SKM-1 (cell line): ENCODE results near the gene SLC39A11.

Experiments
- DNase-seq: peaks from one replicate; lab custom pipeline; 2025; ENCODE audit not compliant: unreplicated experiment; lab: John Stamatoyannopoulos, UW

The SLC39A11 gene

DNA sequence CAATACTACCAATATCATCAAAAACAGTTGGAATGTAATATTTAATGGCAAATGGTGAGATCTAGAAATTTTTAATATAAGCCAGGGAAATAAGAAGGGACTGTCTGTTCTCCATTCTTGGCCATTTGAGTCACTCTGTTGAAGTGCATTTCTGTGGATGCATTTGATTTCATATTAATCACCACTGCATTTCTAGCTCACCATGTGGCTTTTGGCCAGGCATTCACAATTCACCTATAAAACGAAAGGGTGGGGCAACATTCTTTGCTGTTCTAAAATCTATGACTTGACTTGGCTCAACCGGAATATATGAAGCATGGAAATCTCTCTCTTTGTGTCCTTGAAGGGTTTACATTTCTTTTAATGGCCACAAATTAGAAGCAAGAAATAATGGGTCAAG lies 483.0 kb downstream of the SLC39A11 start:
- no peak for DNase-seq

DNA sequence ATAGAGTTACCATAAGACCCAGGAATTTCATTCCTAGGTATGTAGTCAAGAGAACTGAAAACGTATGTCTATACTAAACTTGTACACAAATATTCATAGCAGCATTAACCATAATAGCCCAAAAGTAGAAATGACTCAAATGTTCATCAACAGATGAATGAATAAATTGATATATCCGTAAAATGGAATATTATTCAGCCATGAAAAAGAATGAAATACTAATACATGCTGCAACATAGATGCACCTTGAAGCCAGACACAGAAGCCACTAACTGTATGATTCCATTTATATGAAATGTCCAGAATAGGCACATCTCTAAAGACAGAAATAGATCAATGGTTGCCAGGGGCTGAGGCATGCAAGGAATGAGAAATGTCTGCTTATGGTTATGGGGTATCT lies 484.1 kb downstream of the SLC39A11 start:
- DNase-seq = no peak

DNA sequence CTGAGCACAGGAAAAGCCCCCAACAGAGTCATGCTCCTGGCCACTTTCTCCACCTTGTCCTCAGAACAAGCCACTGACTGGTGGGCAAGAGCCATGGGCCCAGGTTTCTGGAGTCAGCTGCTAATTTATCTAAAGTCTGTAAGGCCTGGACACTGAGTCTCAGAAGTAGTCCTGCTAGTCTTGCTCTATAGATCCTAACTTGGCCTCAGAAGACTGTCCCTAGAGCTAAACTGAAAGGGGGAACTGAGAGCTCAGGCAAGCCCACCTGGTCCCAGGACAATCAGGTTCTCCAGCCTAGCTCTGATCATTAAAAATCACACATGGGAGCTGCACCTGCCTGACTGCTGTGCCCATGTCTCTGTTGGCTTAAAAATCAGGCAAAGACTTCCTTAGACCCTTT lies 485.8 kb downstream of the SLC39A11 start:
- no peak for DNase-seq

DNA sequence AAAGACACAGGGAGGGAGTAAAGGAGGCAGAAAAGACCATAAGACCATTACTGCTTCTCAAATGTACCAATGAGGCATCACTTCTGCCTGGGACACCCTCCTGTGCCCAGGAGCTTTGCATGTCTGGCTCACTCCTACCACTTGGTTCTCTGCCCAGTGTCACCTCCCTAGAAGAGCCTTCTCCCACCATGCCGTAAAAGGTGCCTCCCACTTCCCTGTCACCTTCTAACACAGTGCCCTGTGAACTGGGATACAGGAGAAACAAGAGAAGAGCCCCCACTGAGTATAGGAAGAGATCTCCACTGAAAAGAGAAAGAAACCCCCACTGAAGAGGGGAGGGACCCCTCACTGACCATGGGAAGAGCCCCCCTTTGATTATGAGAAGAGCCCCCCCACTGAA lies 486.9 kb downstream of the SLC39A11 start:
- no peak for DNase-seq

DNA sequence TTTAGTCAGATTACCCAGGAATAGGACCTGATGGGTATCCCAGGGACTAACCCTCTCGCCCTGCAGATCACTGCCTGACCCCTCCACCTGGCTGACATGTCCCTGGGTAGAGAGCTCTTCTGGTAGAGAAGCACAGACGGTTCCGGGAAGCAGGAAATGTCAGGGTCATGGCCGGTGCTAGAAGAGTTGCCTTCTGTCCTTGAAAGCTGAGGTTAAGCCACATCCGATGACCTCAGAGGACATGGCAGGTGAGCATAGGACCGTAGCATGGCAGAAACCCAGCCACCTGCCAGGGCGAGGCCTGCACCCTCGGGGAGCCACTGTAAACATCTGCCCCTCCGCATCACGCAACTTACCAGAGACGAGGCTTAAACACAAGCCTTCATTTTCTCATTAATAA lies 488.0 kb downstream of the SLC39A11 start:
- DNase-seq = no peak

DNA sequence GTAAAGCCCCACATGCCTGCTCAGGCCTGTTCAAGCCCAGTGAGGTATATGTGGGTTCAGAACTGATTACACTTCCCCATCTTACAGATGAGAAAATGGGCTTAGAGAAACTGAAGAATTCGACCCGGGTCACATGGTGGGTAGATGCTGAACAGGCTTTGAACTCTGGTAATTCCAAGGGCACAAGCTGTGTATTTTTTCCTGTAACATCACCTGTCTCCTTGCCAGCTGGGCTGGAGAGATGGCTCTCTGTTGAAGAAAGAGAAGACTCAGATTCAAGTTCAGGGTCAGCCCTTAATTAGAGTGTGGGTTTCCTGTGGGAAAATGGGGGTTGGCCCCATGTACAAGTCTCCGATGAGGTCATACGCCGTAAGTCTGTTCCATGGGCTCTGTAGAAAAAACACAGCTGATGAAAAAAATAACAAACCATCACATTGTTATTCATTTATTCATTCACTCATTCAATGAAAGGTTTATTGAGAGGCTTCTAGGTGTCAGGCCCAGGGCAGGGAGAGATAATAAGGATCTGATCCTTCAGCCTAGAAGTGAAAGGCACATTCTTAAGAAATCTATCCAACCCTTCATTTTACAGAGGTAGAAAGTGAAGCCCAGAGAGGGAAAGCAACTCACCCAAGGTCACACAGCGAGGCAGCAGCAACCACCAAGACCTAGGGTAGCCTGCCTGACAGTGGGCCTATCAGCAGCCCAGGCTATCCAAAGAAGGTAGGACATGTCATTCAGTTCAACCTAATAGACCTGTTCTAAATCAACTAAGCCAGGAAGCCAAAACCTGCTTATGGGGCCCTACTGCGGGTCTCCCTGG lies 488.9 kb downstream of the SLC39A11 start:
- DNase-seq = peak; percentile 9

DNA sequence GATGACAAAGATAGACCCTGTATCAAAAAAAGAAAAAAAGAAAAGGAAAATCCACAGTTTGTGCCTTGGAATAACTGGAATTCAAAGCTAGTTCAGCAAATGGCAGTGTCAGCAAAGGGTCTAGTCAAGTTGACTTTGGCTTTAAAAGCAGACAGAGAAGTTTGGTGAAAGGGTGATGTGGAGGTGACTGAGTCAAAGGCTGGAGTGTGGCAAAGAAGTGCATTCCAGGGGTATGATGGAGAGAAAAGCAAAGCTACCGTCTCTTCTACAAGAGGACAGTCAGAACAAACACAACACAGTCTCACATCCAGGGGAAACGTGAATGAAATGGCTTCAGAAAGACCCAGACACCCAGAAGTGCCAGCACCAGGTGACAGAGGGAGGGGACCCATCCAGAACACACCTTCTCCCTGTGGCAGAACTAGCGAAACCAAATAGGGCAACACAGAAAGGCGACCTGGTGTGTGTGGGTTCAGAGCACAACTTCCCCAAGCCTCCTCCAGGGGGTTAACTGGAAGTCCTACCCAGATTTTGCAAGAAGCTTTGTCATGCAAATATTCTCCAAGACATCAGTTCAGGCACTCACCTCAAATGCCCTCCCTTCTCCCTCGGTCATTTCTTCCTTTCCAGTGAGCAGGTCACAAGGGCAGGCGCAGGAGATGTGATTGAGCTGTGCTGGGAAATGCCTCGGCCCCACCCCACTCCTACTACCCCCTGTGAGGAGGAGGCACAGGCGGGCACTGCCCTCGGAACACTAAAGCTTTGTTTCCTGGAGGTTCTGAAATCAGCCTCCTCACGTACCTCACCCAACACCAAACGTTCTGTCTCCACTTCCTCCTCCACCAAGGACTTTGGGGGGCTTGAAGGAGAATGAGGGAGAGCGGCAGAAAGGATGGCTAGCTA lies 489.7 kb downstream of the SLC39A11 start:
- peak; percentile 46 for DNase-seq

DNA sequence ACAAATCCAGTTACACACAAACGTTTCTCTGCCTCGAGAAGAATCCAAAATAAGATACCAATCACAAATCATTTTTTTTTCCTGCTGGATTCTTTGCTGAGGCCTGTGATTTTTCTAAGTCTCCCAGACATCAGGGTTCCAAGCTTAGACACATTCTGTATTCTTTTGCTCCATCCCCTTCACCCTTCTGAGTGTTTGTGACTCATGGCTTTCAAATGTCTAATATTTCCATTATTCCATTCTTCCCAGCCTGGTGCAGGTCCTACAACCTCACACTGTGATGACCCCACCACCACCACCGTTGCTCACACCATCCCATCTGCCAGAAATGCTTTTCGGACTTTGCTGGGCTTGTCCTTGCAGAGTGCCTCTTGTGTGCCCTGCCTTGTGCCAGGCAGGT lies 491.6 kb downstream of the SLC39A11 start:
- DNase-seq = no peak

DNA sequence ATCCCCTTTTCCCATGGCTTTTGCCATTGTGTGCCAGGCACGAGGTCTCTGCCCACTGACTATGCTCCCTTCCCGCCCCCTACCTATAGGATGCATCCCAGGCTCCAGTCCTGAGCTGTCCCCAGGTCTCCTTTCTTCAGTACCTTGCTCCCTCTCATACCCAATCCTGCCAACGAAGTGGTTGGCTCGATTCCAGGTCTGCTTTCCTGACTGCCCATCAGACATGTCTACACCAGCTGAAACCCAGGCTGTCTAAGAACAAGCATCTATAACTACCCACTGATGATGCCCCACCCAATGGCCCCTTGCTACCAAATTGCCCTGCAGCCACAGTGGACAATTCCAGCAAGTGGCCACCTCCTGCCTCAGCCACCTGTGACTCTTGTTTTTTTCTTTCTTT lies 492.6 kb downstream of the SLC39A11 start:
- DNase-seq = no peak

DNA sequence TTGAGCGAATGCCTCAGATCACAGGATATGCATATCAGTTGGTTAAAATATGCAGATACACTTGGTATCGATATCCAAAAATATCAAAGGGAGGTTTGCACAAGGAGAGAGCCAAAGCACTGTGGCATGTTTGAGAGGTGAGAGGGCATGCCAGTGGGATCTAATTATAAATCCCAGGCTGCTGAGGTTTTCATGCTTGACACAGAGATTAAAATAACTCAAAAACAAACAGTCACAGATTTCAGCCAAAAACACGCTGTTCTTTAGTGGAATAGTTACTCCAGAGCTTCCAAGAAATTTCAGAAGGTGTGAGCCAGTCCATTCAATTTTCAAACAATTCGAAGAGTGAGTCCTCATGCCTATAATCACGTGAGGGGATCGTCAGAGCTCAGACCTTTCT lies 493.8 kb downstream of the SLC39A11 start:
- no peak for DNase-seq

DNA sequence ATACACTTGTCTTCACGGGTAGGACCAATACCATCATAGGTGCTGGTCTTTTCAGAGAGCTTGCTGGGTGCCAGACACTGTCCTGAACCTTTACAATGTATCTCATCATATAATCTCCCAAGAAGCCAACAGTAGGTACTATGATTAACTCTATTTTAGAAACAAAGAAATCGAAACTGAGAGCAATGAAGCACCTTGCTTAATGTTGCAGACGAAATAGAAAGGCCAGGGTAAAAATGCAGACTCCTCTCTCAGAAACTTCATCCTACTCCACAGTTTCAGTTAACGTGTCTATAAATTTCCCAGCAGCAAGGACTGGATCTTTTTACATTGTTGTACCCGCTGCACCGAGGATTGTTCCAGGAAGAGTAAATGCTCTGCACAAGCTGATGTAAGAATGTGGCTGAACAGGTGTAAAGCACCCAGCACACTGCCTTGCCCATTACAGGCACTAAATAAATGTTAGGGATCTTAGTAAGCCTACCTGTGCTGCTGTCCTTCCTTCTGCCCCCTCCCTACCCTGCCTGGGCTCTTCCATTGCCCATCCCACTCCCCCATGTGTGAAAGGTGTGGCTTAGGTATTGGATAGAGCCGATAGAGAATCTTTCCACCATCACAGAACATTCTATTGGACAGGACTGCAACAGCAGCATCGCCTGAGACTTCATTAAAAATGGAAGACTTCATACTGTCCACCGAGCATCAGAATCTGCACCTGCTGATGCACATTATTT lies 495.0 kb downstream of the SLC39A11 start:
- no peak for DNase-seq
